Measurements from ENCODE around the gene MICU1.
"Not testable (repeated sequence)": the region's sequence is repeated elsewhere in the genome, so short reads cannot be mapped to it uniquely, and the experiment has no call there.

Gene MICU1

GRCh38 chr10:72348282-72348681 lies 277.6 kb downstream of the MICU1 start:
- Histone ChIP-seq H3K27me3 (no peaks in the 10 kb centered on the region), H3K4me3 (no peak overlapping the region), H3K9ac (no peak overlapping the region), H3K36me3 (peaks cover 58 to 90% (median 76%) of the 10 kb centered on the region in 11 experiments), H4K20me1 (peaks cover 67 to 99% (median 91%) of the 10 kb centered on the region in 11 experiments), H3K9me3 (replicated peaks in 1 of 11) (no peaks in the 10 kb centered on the region), H3K4me2 (no peak overlapping the region), H3K27ac (no peak overlapping the region), H3K4me1 (peaks cover 42 to 69% (median 56%) of the 10 kb centered on the region in 10 experiments)
- TF ChIP-seq Cebpa-rat (IDR thresholded peaks at IDR 0.05): no peak

GRCh38 chr10:72346117-72346516 lies 279.8 kb downstream of the MICU1 start:
- Histone ChIP-seq H3K36me3 (peaks cover 66 to 90% (median 76%) of the 10 kb centered on the region in 11 experiments), H3K4me1 (peaks cover 29 to 69% (median 43%) of the 10 kb centered on the region in 10 experiments), H3K4me2 (peak overlapping the region in 4 of 11 experiments; percentile 15 to 73 (median 46); a peak in 5 of 22 replicates), H4K20me1 (peaks cover 49 to 98% (median 75%) of the 10 kb centered on the region in 11 experiments)
- not testable (repeated sequence) for H3K9ac ChIP-seq; H3K9me3 ChIP-seq (replicated peaks in 1 of 11); H3K27me3 ChIP-seq; H3K27ac ChIP-seq; H3K4me3 ChIP-seq

- Histone ChIP-seq H3K9ac (peak overlapping the region; percentile 17 to 59 (median 42); a peak in 15 of 22 replicates), H4K20me1 (peaks cover 37 to 94% (median 63%) of the 10 kb centered on the region in 11 experiments), H3K27me3 (no peaks in the 10 kb centered on the region), H3K36me3 (peaks cover 69 to 90% (median 78%) of the 10 kb centered on the region in 11 experiments), H3K4me2 (peak overlapping the region; percentile 63 to 89 (median 73)), H3K4me1 (peaks cover 29 to 70% (median 51%) of the 10 kb centered on the region in 10 experiments), H3K27ac (peak overlapping the region in 9 of 11 experiments; percentile 29 to 50 (median 42); a peak in 13 of 22 replicates), H3K9me3 (replicated peaks in 1 of 11) (no peaks in the 10 kb centered on the region), H3K4me3 (peak overlapping the region in 1 of 10 experiments; percentile 28; a peak in 2 of 20 replicates)
- no peak for TF ChIP-seq Cebpa-rat (IDR thresholded peaks at IDR 0.05)
Observed at GRCh38 chr10:72344932-72345331, 280.9 kb downstream of the MICU1 start.

GRCh38 chr10:72342911-72343310 lies 283.0 kb downstream of the MICU1 start:
- Histone ChIP-seq H3K9ac (peak overlapping the region in 2 of 11 experiments; percentile 6 to 18; a peak in 2 of 22 replicates), H4K20me1 (peaks cover 18 to 74% (median 43%) of the 10 kb centered on the region in 11 experiments; a peak in 21 of 22 replicates), H3K36me3 (peaks cover 69 to 90% (median 78%) of the 10 kb centered on the region in 11 experiments), H3K4me2 (peak overlapping the region in 5 of 11 experiments; percentile 4 to 84 (median 62); a peak in 8 of 22 replicates), H3K4me3 (no peak overlapping the region), H3K9me3 (replicated peaks in 1 of 11) (no peaks in the 10 kb centered on the region), H3K27me3 (no peaks in the 10 kb centered on the region), H3K27ac (peak overlapping the region in 2 of 11 experiments; percentile 10 to 47; a peak in 2 of 22 replicates), H3K4me1 (peaks cover 29 to 73% (median 47%) of the 10 kb centered on the region in 10 experiments)
- no peak for TF ChIP-seq Cebpa-rat (IDR thresholded peaks at IDR 0.05)

GRCh38 chr10:72340510-72341261 lies 285.2 kb downstream of the MICU1 start:
- Histone ChIP-seq H3K27me3 (no peaks in the 10 kb centered on the region), H3K9me3 (replicated peaks in 1 of 11) (no peaks in the 10 kb centered on the region), H3K9ac (peak overlapping the region in 2 of 11 experiments; percentile 15 to 25; a peak in 2 of 22 replicates), H4K20me1 (peaks cover 18 to 52% (median 26%) of the 10 kb centered on the region in 11 experiments; a peak in 21 of 22 replicates), H3K36me3 (peaks cover 79 to 94% (median 89%) of the 10 kb centered on the region in 11 experiments), H3K27ac (peak overlapping the region in 1 of 11 experiments; percentile 7; a peak in 1 of 22 replicates), H3K4me3 (no peak overlapping the region), H3K4me2 (peak overlapping the region in 4 of 11 experiments; percentile 8 to 42 (median 26); a peak in 5 of 22 replicates), H3K4me1 (peaks cover 38 to 88% (median 63%) of the 10 kb centered on the region in 10 experiments)
- no peak for TF ChIP-seq Cebpa-rat (IDR thresholded peaks at IDR 0.05)

- no peak for TF ChIP-seq Cebpa-rat (IDR thresholded peaks at IDR 0.05)
- no peaks in the 10 kb centered on the region for H3K9me3 ChIP-seq (replicated peaks in 1 of 11)
- peaks cover 66 to 84% (median 80%) of the 10 kb centered on the region in 11 experiments for H3K36me3 ChIP-seq
- no peaks in the 10 kb centered on the region for H3K27me3 ChIP-seq
- H3K9ac ChIP-seq: peak overlapping the region in 1 of 11 experiments; percentile 6; a peak in 1 of 22 replicates
- no peak overlapping the region for H3K27ac ChIP-seq
- peaks cover 0 to 31% (median 11%) of the 10 kb centered on the region in 11 experiments; a peak in 12 of 22 replicates for H4K20me1 ChIP-seq
- no peak overlapping the region for H3K4me3 ChIP-seq
- peaks cover 44 to 88% (median 62%) of the 10 kb centered on the region in 10 experiments for H3K4me1 ChIP-seq
- no peak overlapping the region for H3K4me2 ChIP-seq
Observed at GRCh38 chr10:72338180-72338579, 287.7 kb downstream of the MICU1 start.

- Histone ChIP-seq H3K27ac (no peak overlapping the region), H3K4me2 (peak overlapping the region in 8 of 11 experiments; percentile 88 to 98 (median 96); a peak in 9 of 22 replicates), H3K27me3 (no peaks in the 10 kb centered on the region), H3K36me3 (peaks cover 61 to 84% (median 78%) of the 10 kb centered on the region in 11 experiments), H3K9ac (peak overlapping the region in 3 of 11 experiments; percentile 6 to 89 (median 79); a peak in 1 of 22 replicates), H3K4me1 (peaks cover 49 to 88% (median 62%) of the 10 kb centered on the region in 10 experiments), H3K4me3 (no peak overlapping the region), H4K20me1 (peaks cover 0 to 27% (median 11%) of the 10 kb centered on the region in 11 experiments; a peak in 10 of 22 replicates), H3K9me3 (replicated peaks in 1 of 11) (no peaks in the 10 kb centered on the region)
- no peak for TF ChIP-seq Cebpa-rat (IDR thresholded peaks at IDR 0.05)
Observed at GRCh38 chr10:72337722-72338121, 288.2 kb downstream of the MICU1 start.

GRCh38 chr10:72337039-72337629 lies 288.7 kb downstream of the MICU1 start:
- H3K9ac ChIP-seq: peak overlapping the region in 10 of 11 experiments; percentile 58 to 89 (median 82); a peak in 19 of 22 replicates
- peaks cover 0 to 21% (median 7%) of the 10 kb centered on the region in 11 experiments; a peak in 10 of 22 replicates for H4K20me1 ChIP-seq
- no peak for TF ChIP-seq Cebpa-rat (IDR thresholded peaks at IDR 0.05)
- peaks cover 55 to 90% (median 67%) of the 10 kb centered on the region in 10 experiments for H3K4me1 ChIP-seq
- H3K4me3 ChIP-seq: peak overlapping the region in 6 of 10 experiments; percentile 14 to 62 (median 46); a peak in 7 of 20 replicates
- H3K27ac ChIP-seq: peak overlapping the region in 10 of 11 experiments; percentile 68 to 98 (median 96); a peak in 17 of 22 replicates
- H3K9me3 ChIP-seq (replicated peaks in 1 of 11): no peaks in the 10 kb centered on the region
- H3K27me3 ChIP-seq: no peaks in the 10 kb centered on the region
- H3K36me3 ChIP-seq: peaks cover 55 to 78% (median 72%) of the 10 kb centered on the region in 11 experiments
- peak overlapping the region; percentile 86 to 98 (median 96) for H3K4me2 ChIP-seq
